Measurements from ENCODE around the gene CFAP70. TPM values are rescaled to one million over a fixed set of nuclear protein-coding genes. Genes with fewer than 3 reads are reported as not detected.
"Not testable (repeated sequence)": the region's sequence is repeated elsewhere in the genome, so short reads cannot be mapped to it uniquely, and the experiment has no call there.

CFAP70 gene
- total RNA-seq, 1 donor from 2014 or later = 1.3 TPM

GRCh38 chr10:73340121-73340520, 18.5 kb downstream of the CFAP70 start:
- Mint-ChIP-seq H3K36me3 (ENCODE audit: unreplicated experiment) (no peaks in the 10 kb centered on the region), H3K9me3 (ENCODE audit: unreplicated experiment) (no peaks in the 10 kb centered on the region), H3K4me3 (ENCODE audit: unreplicated experiment) (no peak overlapping the region), H3K4me1 (ENCODE audit: low read depth, unreplicated experiment) (no peaks in the 10 kb centered on the region), H3K27ac (ENCODE audit: unreplicated experiment) (no peak overlapping the region), H3K27me3 (ENCODE audit: unreplicated experiment) (peaks cover 1% of the 10 kb centered on the region)
- TF ChIP-seq CTCF (IDR thresholded peaks at IDR 0.05; ENCODE audit: partially characterized antibody, unreplicated experiment) = no peak
- DNase-seq = no peak

DNA sequence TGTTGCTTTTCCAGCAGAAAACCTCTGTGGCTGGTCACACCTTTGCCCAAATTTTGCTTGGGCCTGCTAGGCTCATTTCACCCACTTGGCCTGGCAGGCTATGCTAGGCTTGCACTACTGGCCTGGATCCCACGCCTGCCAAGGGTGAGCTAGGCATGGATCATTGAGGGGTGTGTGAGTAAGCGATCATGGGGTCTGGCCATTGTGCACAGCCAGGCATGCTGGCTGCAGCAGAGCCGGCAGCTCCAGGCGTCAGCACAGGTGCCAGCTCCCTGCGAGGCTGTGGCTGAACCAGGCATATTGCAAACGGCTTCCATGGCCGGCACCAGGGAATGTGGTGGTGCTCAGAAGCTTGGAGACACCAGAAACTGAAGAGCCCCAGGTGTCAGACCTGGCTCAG, 19.2 kb downstream of the CFAP70 start:
- H3K36me3 Mint-ChIP-seq (ENCODE audit: unreplicated experiment) = no peaks in the 10 kb centered on the region
- DNase-seq = no peak
- H3K27ac Mint-ChIP-seq (ENCODE audit: unreplicated experiment) = no peak overlapping the region
- TF ChIP-seq CTCF (IDR thresholded peaks at IDR 0.05; ENCODE audit: partially characterized antibody, unreplicated experiment) = no peak
- no peaks in the 10 kb centered on the region for H3K4me1 Mint-ChIP-seq (ENCODE audit: low read depth, unreplicated experiment)
- H3K9me3 Mint-ChIP-seq (ENCODE audit: unreplicated experiment) = no peaks in the 10 kb centered on the region
- H3K4me3 Mint-ChIP-seq (ENCODE audit: unreplicated experiment) = no peak overlapping the region
- H3K27me3 Mint-ChIP-seq (ENCODE audit: unreplicated experiment) = peaks cover 1% of the 10 kb centered on the region

DNA sequence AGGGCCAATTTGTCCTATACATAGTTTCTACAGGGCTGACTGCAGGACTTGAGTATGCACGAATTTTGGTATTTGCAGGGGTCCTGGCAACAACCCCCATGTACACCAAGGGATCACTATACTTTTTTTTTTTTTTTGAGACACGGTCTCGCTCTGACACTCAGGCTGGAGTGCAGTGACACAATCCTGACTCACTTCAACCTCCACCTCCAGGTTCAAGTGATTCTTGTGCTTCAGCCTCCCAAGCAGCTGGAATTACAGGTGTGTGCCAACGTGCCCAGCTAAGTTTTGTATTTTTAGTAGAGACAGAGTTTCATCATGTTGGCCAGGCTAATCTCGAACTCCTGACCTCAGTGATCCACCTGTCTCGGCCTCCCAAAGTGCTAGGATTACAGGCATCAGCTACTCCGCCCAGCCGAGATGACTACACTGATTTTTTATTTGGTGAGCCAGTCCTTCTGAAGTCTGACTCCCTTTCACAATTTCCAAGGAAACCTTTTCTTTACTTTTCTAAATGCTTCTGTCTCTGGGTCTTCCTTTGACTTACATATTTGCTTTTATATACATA, 19.8 kb downstream of the CFAP70 start:
- H3K9me3 Mint-ChIP-seq (ENCODE audit: unreplicated experiment) = no peaks in the 10 kb centered on the region
- H3K27me3 Mint-ChIP-seq (ENCODE audit: unreplicated experiment) = peaks cover 1% of the 10 kb centered on the region
- no peak for DNase-seq
- H3K4me3 Mint-ChIP-seq (ENCODE audit: unreplicated experiment) = no peak overlapping the region
- TF ChIP-seq CTCF (IDR thresholded peaks at IDR 0.05; ENCODE audit: partially characterized antibody, unreplicated experiment) = no peak
- H3K36me3 Mint-ChIP-seq (ENCODE audit: unreplicated experiment) = no peaks in the 10 kb centered on the region
- H3K27ac Mint-ChIP-seq (ENCODE audit: unreplicated experiment) = no peak overlapping the region
- no peaks in the 10 kb centered on the region for H3K4me1 Mint-ChIP-seq (ENCODE audit: low read depth, unreplicated experiment)

DNA sequence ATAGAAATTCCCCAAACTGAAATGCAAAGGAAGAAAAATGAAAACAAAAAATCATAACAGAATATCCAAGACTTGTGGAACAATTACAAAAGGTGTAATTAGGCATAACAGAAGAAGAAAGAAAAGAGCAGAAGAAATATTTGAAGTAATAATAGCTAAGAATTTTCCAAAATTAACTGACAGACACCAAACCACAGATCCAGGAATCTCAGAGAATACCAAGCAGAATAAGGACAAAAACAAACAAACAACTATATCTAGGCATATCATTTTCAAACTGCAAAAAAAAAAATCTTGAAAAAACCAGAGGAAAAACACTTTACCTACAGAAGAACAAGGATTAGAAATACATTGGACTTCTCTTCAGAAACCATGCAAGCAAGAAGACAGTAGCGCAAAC, 25.5 kb downstream of the CFAP70 start:
- Mint-ChIP-seq H3K4me1 (ENCODE audit: low read depth, unreplicated experiment) (no peaks in the 10 kb centered on the region), H3K4me3 (ENCODE audit: unreplicated experiment) (no peak overlapping the region), H3K27me3 (ENCODE audit: unreplicated experiment) (no peaks in the 10 kb centered on the region), H3K36me3 (ENCODE audit: unreplicated experiment) (no peaks in the 10 kb centered on the region), H3K27ac (ENCODE audit: unreplicated experiment) (no peak overlapping the region), H3K9me3 (ENCODE audit: unreplicated experiment) (no peaks in the 10 kb centered on the region)
- no peak for DNase-seq
- TF ChIP-seq CTCF (IDR thresholded peaks at IDR 0.05; ENCODE audit: partially characterized antibody, unreplicated experiment) = no peak

DNA sequence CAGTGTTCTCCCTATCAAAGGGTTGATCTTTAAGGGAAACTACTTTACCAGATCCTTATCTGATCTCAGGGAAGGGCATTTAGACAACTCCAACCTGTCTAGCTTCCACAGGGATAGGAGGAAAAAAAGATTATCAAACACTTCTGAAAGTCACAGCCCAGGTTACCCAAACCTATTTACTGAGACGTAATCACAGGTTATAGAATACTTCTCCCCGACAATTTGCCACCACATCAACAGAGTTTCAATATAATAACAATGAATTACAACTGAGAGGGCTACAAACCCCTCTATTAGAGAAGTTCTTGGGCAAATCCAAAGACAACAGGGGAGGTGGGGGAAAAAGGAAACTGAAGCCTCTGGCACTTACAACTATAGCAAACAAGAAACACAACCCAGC, 26.3 kb downstream of the CFAP70 start:
- DNase-seq = no peak
- Mint-ChIP-seq H3K36me3 (ENCODE audit: unreplicated experiment) (no peaks in the 10 kb centered on the region), H3K4me3 (ENCODE audit: unreplicated experiment) (no peak overlapping the region), H3K27ac (ENCODE audit: unreplicated experiment) (no peak overlapping the region), H3K4me1 (ENCODE audit: low read depth, unreplicated experiment) (no peaks in the 10 kb centered on the region), H3K9me3 (ENCODE audit: unreplicated experiment) (no peaks in the 10 kb centered on the region), H3K27me3 (ENCODE audit: unreplicated experiment) (no peaks in the 10 kb centered on the region)
- TF ChIP-seq CTCF (IDR thresholded peaks at IDR 0.05; ENCODE audit: partially characterized antibody, unreplicated experiment) = no peak

GRCh38 chr10:73328523-73328922, 30.1 kb downstream of the CFAP70 start:
- not testable (repeated sequence) for H3K27ac Mint-ChIP-seq (ENCODE audit: unreplicated experiment); DNase-seq; H3K4me1 Mint-ChIP-seq (ENCODE audit: low read depth, unreplicated experiment); H3K4me3 Mint-ChIP-seq (ENCODE audit: unreplicated experiment); H3K27me3 Mint-ChIP-seq (ENCODE audit: unreplicated experiment); H3K9me3 Mint-ChIP-seq (ENCODE audit: unreplicated experiment); H3K36me3 Mint-ChIP-seq (ENCODE audit: unreplicated experiment)

DNA sequence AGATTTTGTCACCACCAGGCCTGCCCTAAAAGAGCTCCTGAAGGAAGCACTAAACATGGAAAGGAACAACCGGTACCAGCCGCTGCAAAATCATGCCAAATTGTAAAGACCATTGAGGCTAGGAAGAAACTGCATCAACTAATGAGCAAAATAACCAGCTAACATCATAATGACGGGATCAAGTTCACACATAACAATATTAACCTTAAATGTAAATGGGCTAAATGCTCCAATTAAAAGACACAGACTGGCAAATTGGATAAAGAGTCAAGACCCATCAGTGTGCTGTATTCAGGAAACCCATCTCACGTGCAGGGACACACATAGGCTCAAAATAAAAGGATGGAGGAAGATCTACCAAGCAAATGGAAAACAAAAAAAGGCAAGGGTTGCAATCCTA, 33.4 kb downstream of the CFAP70 start:
- H3K27ac Mint-ChIP-seq (ENCODE audit: unreplicated experiment); H3K9me3 Mint-ChIP-seq (ENCODE audit: unreplicated experiment); H3K4me1 Mint-ChIP-seq (ENCODE audit: low read depth, unreplicated experiment); H3K36me3 Mint-ChIP-seq (ENCODE audit: unreplicated experiment); H3K27me3 Mint-ChIP-seq (ENCODE audit: unreplicated experiment); H3K4me3 Mint-ChIP-seq (ENCODE audit: unreplicated experiment); DNase-seq: not testable (repeated sequence)

DNA sequence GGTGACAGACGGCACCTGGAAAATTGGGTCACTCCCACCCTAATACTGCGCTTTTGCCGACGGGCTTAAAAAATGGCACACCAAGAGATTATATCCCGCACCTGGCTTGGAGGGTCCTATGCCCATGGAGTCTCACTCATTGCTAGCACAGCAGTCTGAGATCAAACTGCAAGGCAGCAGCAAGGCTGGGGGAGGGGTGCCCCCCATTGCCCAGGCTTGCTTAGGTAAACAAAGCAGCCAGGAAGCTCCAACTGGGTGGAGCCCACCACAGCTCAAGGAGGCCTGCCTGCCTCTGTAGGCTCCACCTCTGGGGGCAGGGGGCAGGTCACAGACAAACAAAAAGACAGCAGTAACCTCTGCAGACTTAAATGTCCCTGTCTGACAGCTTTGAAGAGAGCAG, 35.1 kb downstream of the CFAP70 start:
- H3K27me3 Mint-ChIP-seq (ENCODE audit: unreplicated experiment); H3K9me3 Mint-ChIP-seq (ENCODE audit: unreplicated experiment); H3K27ac Mint-ChIP-seq (ENCODE audit: unreplicated experiment): not testable (repeated sequence)

More for the DNA sequence above, 35.1 kb downstream of the CFAP70 start:
- H3K4me1 Mint-ChIP-seq (ENCODE audit: low read depth, unreplicated experiment); DNase-seq; H3K4me3 Mint-ChIP-seq (ENCODE audit: unreplicated experiment); H3K36me3 Mint-ChIP-seq (ENCODE audit: unreplicated experiment): not testable (repeated sequence)
